Stimulated activated effector memory CD8-positive, alpha-beta T cell treated with anti-CD3 and anti-CD28 coated beads, Interleukin-12 subunit alpha, Interleukin-12 subunit beta, amount 100 ng/mL, for 72 hours (primary cell): ENCODE measurements around the gene EFHC2.
A peak's percentile ranks its signal among the peaks of the same experiment; 100 is the strongest.

Experiments used
- ATAC-seq: fragments of 150-1000 bp; cut with Tn5 transposase; 2 replicates; pipeline ENCODE4 v1.10.0; 2021
- DNase-seq, 2 donors: peaks; one replicate each; pipeline ENCODE4 v3.0.0; 2021 to 2022; ENCODE audit warnings: low spot score in 2 of 2
- H3K27ac Mint-ChIP-seq: one replicate; pipeline ENCODE4 v1.8.0; 2022; ENCODE audit warnings: mild to moderate bottlenecking, mixed read lengths
- H3K36me3 Mint-ChIP-seq: one replicate; pipeline ENCODE4 v1.8.0; 2022; ENCODE audit warnings: mild to moderate bottlenecking, mixed read lengths
- H3K4me1 Mint-ChIP-seq: one replicate; pipeline ENCODE4 v1.8.0; 2022; ENCODE audit warnings: mixed read lengths
- H3K4me3 Mint-ChIP-seq: one replicate; pipeline ENCODE4 v1.8.0; 2022; ENCODE audit warnings: mild to moderate bottlenecking, mixed read lengths
- H3K9me3 Mint-ChIP-seq: one replicate; pipeline ENCODE4 v1.8.0; 2022; ENCODE audit warnings: mixed read lengths

Gene EFHC2, protein sequence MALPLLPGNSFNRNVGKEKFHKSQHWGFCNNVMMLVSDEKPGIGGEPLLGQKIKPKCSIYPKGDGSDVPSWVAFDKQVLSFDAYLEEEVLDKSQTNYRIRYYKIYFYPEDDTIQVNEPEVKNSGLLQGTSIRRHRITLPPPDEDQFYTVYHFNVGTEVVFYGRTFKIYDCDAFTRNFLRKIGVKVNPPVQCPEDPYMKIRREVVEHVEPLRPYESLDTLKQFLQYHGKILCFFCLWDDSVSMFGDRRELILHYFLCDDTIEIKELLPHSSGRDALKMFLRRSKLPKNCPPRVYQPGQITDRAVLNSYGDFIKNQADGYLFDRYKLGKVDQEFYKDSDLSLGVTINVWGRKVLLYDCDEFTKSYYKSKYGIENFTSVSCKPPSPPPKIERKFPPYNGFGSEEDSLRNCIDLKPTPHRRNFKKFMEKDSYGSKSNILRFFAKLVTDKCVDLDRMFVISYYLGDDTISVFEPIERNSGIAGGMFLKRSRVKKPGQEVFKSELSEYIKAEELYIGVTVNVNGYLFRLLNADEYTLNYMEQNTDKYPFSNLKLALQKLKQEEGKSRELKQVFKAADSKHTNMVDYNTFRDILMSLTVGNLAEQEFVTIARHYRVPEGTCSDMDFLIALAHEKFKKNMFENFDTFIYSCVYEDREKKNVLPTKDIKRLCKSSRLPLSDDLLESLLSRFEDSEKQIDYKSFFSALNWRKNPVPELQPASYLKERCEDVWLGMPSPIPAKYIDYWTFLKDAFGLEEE

DNA sequence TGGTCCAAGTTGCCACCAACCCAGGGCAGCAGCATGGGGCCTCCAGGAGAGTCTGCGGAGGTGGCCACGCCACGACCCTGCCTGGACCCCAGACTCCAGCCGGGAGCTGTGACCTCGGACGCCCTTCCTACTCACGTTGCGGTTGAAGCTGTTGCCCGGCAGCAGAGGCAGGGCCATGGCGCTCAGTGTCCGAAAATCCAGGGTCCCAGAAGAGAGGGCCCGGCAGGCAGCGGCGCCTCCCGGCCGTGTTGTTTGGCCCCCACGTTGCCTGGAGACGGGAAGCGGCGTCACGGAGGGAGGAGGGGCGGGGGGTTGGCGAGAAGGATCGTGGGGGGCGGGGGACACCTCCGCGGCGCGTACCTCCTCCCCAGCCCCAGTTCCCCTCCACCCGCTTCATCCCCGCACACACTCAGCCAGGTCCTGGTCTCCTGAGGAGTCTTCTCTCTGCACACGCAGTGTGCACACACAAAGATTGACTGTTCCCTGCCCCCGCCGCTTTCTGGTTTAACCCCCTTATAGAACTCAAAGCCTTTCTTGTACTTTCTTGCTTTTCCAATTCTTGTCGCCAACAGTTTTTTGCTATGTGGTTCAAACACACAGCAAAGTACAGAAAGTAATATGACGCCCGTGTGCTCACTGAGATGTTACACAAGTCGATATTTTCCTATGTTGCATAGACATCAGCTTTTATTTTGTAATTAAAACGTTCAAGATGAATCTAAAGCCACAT lies at the start of gene EFHC2:
Gene EFHC2 (minus strand): TSS at position 261 of the 730 bp plus-strand sequence. CDS start 84 bp downstream, at position 177.
- peak within 1 kb of the TSS; percentile 83 for H3K4me3 Mint-ChIP-seq
- peak; percentile 69 for ATAC-seq
- H3K36me3 Mint-ChIP-seq, result no peaks in the 10 kb centered on the region
- H3K4me1 Mint-ChIP-seq, result peaks cover 18% of the 10 kb centered on the region
- H3K27ac Mint-ChIP-seq, result peak within 1 kb of the TSS; percentile 89
- no peaks in the 10 kb centered on the region for H3K9me3 Mint-ChIP-seq
- DNase-seq, result peak; percentile 3 to 54

DNA sequence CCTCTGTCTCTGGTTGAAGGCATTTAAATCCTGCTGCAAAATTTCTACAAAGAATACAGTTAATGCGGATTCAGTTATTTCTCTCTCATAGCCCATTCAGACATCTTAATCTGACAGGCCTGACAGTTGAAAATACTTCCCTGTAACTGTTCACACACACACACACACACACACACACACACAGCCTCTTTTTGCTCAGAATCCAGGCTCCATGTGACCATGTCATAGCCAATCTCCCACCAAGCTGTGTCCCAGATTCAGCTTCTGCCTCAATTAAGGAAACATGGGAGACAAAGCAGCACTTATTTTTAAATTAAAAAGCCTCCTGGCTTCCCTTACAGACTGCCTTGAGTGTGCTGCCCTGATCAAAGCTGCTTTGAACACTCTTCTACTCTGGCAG lies 49.3 kb upstream of the EFHC2 start:
- Mint-ChIP-seq H3K9me3 (no peaks in the 10 kb centered on the region), H3K27ac (no peak overlapping the region), H3K36me3 (no peaks in the 10 kb centered on the region), H3K4me3 (no peak overlapping the region), H3K4me1 (no peaks in the 10 kb centered on the region)
- DNase-seq, result no peak
- no peak for ATAC-seq

DNA sequence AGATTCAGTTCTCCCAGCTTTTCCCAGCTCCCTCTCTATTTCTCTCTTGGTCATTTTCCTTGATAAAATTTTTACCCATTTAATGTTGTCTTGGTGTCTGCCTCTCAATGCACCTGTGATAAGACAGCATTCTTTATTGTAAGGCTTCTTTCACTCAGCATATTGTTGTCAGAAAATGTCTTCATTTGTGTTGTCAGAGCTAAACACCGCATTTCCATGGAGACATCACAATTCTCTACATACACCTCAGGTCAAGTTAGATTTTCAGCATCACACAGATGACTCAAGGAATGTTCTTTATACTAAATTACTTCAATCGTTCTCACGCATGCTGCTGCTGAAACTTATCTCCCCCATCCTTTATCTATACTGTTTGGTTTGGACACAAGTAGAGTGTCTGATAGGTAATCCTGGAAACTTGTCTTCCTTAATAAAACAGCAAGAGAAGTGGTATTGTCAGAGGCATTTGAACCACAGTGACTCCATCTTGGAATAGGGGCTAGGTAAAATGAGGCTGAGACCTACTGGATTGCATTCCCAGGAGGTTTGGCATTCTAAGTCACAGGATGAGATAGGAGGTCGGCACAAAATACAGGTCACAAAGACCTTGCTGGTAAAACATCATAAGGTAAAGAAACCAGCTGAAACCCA lies 41.3 kb upstream of the EFHC2 start:
- no peak overlapping the region for H3K27ac Mint-ChIP-seq
- no peak overlapping the region for H3K4me3 Mint-ChIP-seq
- H3K9me3 Mint-ChIP-seq, result no peaks in the 10 kb centered on the region
- ATAC-seq (no peak), DNase-seq (no peak)
- H3K4me1 Mint-ChIP-seq, result no peaks in the 10 kb centered on the region
- no peaks in the 10 kb centered on the region for H3K36me3 Mint-ChIP-seq

DNA sequence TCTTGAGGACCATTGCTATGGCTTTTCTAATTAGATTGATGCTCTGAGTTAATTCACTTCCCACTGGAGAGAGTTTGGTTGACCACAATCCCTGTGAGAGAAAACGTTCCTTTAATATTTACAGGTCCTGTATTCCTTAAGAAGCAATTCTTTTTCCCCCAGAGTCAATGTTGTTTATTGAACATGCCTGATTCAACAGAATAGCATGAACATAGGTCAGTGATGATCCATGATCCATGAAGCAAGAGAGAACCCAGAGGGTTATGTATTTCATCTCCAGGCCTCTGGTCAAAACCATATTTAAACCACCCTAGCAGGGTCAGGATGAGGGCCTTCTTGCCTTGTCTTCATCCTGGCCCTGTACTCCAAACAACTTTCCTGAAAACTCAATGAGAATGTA lies 39.4 kb upstream of the EFHC2 start:
- DNase-seq (no peak), ATAC-seq (no peak)
- H3K9me3 Mint-ChIP-seq, result no peaks in the 10 kb centered on the region
- no peak overlapping the region for H3K4me3 Mint-ChIP-seq
- no peak overlapping the region for H3K27ac Mint-ChIP-seq
- no peaks in the 10 kb centered on the region for H3K4me1 Mint-ChIP-seq
- H3K36me3 Mint-ChIP-seq, result no peaks in the 10 kb centered on the region

DNA sequence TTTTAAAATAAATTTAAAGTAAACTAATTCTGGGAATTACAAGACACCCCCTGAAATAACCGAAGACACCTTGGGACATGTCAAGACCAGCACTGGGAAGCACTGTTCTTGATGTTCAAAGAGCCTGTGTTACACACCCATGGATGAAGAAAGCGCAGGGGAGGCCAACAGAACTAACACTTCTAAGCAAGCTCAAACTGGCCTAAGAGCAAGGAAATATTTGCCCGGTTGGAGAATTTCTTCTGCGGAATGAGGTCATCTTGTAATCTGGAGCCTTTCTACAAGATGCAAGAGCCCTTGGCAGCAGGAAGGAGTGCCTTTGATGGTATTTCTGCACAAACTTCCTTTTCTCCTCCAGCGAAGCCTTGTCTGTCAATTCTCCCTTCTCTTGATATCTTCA lies 9.3 kb upstream of the EFHC2 start:
- Mint-ChIP-seq H3K4me1 (no peaks in the 10 kb centered on the region), H3K9me3 (no peaks in the 10 kb centered on the region), H3K27ac (no peak overlapping the region), H3K4me3 (no peak overlapping the region), H3K36me3 (no peaks in the 10 kb centered on the region)
- no peak for ATAC-seq
- DNase-seq, result no peak

DNA sequence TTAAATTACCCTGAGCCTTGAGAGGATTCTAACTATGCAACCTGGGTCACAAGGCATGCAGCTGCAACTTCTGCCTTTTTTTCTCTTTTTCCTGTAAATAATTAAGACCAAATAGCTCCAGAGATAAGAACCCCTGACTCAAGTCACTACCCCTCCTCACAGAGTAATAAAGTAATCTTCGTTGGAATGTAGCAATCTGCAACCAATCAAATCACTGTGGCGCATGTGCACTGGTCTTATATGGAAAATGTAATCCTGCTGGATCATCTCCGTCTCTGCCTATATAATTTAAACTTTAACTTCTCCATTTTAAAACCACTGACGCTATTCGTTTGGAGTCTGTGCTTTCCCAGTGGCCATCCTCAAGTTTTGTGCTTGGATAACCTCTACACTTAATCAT lies 6.1 kb upstream of the EFHC2 start:
- Mint-ChIP-seq H3K4me3 (no peak overlapping the region), H3K9me3 (no peaks in the 10 kb centered on the region), H3K36me3 (no peaks in the 10 kb centered on the region), H3K4me1 (peaks cover 6% of the 10 kb centered on the region), H3K27ac (no peak overlapping the region)
- DNase-seq (no peak), ATAC-seq (no peak)

DNA sequence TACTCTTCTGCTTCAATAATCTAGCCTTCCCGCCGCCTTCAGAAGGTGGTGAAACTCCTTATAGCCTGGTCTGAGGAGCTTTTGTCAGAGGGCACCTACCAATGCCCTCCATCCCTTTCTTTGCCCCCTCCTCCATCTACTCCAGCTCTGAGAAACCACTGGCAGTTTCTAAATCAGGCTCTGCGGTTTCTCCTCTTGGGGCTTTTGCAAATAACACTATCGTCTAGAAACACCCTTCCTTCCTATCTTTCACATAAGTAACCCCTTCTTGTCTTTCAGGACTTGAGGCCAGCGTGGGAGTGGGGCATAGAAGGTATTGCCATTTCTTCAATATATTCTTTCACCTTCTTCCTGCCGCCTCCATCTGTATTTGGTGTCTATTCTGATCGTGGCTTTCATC lies 1.2 kb upstream of the EFHC2 start:
- peak overlapping the region; percentile 83 for H3K4me3 Mint-ChIP-seq
- no peaks in the 10 kb centered on the region for H3K9me3 Mint-ChIP-seq
- H3K36me3 Mint-ChIP-seq, result no peaks in the 10 kb centered on the region
- DNase-seq (no peak), ATAC-seq (peak; percentile 36)
- H3K4me1 Mint-ChIP-seq, result peaks cover 18% of the 10 kb centered on the region
- peak overlapping the region; percentile 89 for H3K27ac Mint-ChIP-seq

DNA sequence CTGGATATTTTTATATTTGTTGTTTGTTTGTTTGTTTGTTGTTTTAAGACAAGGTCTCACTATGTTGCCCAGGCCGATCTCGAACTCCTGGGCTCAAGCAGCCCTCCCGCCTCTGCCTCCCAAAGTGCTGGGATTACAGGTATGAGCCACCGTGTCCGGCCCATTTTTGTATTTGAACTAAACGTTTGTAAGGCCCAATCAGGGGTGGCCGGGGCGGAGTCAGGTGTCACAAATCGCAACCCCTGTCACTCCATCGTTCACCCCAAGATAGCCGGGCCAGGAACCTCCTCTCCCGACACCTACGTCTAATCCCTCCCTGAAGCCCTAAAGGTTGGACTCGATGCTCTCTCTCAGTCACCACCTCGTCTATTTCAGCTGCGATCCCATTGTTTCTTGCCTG lies 722 bp upstream of the EFHC2 start:
- H3K4me1 Mint-ChIP-seq, result peaks cover 18% of the 10 kb centered on the region
- ATAC-seq (peak; percentile 89), DNase-seq (peak; percentile 2 to 59)
- H3K9me3 Mint-ChIP-seq, result no peaks in the 10 kb centered on the region
- peak overlapping the region; percentile 83 for H3K4me3 Mint-ChIP-seq
- peak overlapping the region; percentile 89 for H3K27ac Mint-ChIP-seq
- H3K36me3 Mint-ChIP-seq, result no peaks in the 10 kb centered on the region

DNA sequence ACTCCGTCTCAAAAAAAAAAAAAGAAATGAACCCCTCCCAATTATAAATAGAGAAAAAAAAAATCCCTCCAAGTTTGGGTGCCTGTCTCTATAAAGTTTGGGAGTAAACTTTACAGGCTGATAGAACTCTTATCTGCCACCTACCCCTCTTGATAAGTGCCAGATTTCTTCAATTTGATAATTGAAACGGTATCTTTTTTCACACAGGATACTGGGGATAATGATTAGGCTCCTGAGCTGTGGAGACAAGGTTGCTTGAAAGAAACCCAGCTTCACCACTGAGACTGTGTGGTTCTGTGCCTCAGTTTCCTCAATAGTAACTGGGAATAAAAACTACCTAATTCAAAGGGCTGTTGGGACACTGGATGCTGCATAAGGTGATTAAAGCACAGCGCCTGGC lies 606 bp downstream of the EFHC2 start:
- no peak for ATAC-seq
- no peak for DNase-seq

DNA sequence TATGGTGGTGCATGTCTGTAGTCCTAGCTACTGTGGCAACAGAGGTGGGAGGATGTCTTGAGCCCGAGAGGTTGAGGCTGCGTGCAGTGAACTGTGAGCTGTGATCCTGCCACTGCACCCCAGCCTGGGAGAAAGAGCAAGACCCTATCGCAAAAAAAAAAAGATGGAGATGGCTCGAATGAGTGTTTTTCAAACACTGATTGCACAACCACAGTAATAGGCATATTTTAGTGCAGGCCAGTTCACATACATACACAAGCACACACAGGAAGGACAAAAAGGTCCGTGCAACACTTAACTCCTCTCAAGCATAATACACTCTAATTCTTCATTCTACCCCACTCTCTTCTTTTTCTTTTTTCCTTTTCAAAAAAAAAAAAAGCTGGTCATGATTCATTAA lies 5.1 kb downstream of the EFHC2 start:
- DNase-seq, result no peak
- H3K4me3 Mint-ChIP-seq, result no peak overlapping the region
- no peak overlapping the region for H3K27ac Mint-ChIP-seq
- H3K4me1 Mint-ChIP-seq, result peaks cover under 1% of the 10 kb centered on the region
- no peak for ATAC-seq
- H3K9me3 Mint-ChIP-seq, result no peaks in the 10 kb centered on the region
- H3K36me3 Mint-ChIP-seq, result no peaks in the 10 kb centered on the region

More for the DNA sequence above, 606 bp downstream of the EFHC2 start:
- no peaks in the 10 kb centered on the region for H3K9me3 Mint-ChIP-seq
- no peaks in the 10 kb centered on the region for H3K36me3 Mint-ChIP-seq
- H3K4me1 Mint-ChIP-seq, result peaks cover 18% of the 10 kb centered on the region
- H3K4me3 Mint-ChIP-seq, result peak overlapping the region; percentile 83
- peak overlapping the region; percentile 89 for H3K27ac Mint-ChIP-seq

DNA sequence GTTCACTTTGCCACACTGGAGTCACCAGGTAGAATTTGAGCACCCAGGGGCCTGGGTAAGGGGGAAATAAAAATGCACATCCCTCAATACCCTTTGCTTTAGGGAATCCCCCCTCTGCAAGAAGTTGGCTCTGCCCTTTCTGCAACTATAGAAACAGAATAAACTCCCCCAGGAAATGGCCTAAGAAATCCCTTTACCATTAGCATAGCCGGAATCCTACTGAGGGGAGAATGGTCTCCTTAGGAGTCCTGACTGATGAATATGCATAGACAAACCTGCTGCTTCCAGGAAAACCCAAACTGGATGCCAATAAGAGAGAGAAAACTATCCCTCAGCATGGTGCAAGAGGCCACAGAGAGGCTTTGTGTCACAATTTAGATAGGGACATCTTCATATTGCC lies 11.0 kb downstream of the EFHC2 start:
- Mint-ChIP-seq H3K4me1 (no peaks in the 10 kb centered on the region), H3K9me3 (no peaks in the 10 kb centered on the region), H3K27ac (no peak overlapping the region), H3K36me3 (no peaks in the 10 kb centered on the region), H3K4me3 (no peak overlapping the region)
- no peak for ATAC-seq
- DNase-seq, result no peak

DNA sequence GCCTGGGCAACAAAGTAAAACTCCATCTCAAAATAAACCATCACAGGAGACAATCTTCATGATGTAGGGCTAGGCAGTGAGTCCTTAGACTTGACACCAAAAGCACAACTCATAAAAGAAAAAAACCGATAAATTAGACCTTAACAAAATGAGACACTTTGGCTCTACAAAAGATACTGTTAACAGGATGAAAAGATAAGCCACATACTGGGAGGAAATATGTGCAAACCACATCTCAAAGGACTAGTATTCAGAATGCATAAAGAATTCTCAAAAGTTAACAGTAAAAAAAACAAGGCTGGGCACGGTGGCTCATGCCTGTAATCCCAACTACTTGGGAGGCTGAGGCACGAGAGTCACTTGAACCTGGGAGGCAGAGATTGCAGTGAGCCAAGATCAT lies 13.2 kb downstream of the EFHC2 start:
- H3K4me3 Mint-ChIP-seq, result no peak overlapping the region
- peak overlapping the region; percentile 50 for H3K27ac Mint-ChIP-seq
- DNase-seq (no peak), ATAC-seq (no peak)
- H3K9me3 Mint-ChIP-seq, result no peaks in the 10 kb centered on the region
- H3K36me3 Mint-ChIP-seq, result no peaks in the 10 kb centered on the region
- H3K4me1 Mint-ChIP-seq, result no peaks in the 10 kb centered on the region

DNA sequence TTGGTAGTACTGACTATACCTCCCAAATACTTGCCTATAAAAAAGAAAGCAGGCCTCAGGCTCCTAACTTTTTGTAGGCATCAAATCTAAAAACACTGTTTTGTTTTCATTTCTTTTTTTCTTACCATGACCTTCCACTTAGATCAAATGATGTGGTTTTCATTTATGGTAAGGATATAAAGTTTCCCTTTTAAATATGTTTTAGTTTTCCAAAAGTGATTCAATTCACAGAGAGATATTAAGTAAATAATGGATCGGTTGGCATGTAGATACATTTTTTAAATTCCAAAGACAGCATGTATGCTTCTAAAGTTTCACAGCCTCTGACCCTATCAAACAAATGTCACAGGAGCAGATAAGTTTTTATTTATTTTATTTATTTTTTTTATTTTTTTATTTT lies 23.9 kb downstream of the EFHC2 start:
- ATAC-seq, result no peak
- no peak for DNase-seq
- H3K4me1 Mint-ChIP-seq, result peaks cover 18% of the 10 kb centered on the region
- H3K27ac Mint-ChIP-seq, result no peak overlapping the region
- no peaks in the 10 kb centered on the region for H3K9me3 Mint-ChIP-seq
- H3K36me3 Mint-ChIP-seq, result no peaks in the 10 kb centered on the region
- no peak overlapping the region for H3K4me3 Mint-ChIP-seq

DNA sequence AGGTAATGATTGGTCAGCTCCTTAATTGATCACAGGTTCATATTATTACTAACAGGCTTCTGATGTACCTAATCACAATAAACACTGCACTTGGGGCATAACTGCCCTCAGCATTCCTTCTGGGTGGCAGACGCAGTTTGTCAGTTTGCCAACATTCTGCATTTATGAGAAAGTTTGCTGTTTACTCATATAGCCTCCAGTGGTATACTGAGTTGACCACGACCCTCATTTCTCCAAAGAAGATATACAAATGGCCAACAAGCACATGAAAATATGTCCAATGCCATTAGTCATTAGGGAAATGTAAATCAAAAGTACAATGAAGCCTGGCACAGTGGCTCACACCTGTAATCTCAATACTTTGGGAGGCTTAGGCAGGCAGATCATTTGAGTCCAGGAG lies 26.3 kb downstream of the EFHC2 start:
- Mint-ChIP-seq H3K36me3 (no peaks in the 10 kb centered on the region), H3K27ac (no peak overlapping the region), H3K9me3 (no peaks in the 10 kb centered on the region), H3K4me1 (peaks cover 14% of the 10 kb centered on the region), H3K4me3 (no peak overlapping the region)
- ATAC-seq (no peak), DNase-seq (no peak)

DNA sequence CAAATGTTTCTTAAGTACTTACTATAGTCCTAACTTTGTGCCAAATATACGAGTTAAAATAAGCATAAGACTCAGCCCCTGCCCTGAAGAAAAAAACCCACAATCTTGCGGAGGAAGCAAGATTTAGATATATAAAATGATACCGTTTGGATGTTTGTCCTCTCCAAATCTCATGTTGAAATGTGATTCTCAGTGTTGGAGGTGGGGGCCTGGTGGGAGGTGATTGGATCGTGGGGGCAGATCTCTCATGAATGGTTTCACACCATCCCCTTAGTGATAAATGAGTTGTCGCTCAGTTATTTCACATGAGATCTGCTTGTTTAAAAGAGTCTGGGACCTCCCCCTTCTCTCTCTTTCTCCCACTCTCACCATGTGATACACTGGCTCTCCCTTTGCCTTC lies 28.7 kb downstream of the EFHC2 start:
- DNase-seq, result no peak
- Mint-ChIP-seq H3K4me3 (no peak overlapping the region), H3K4me1 (peaks cover 14% of the 10 kb centered on the region), H3K27ac (peak overlapping the region; percentile 72), H3K9me3 (no peaks in the 10 kb centered on the region), H3K36me3 (no peaks in the 10 kb centered on the region)
- no peak for ATAC-seq
